GM12878 (cell line): ENCODE measurements around the gene PDCD11. TPM values are rescaled to one million over a fixed set of nuclear protein-coding genes. Genes with fewer than 3 reads are reported as not detected.

Experiments
- ATAC-seq: fragments of 200-7000 bp; cut with Tn5 transposase; 3 replicates; pipeline ENCODE4 v1.9.1; 2020; ENCODE audit warnings: mild to moderate bottlenecking, moderate library complexity
- BruUV-seq: library from RNA; stranded (reverse); fragments of 400-500 nt; replicated peaks from 2 replicates; lab custom pipeline; 2021; lab: Mats Ljungman, UMichigan
- CTCF ChIA-PET: fragments of 300-600 bp; sonication (Branson Sonifier 250); formaldehyde crosslinking; extraction: SDS; loops from one replicate; lab custom pipeline; 2021; ENCODE audit warnings: inconsistent platforms; lab: Yijun Ruan, JAX
- POLR2A ChIA-PET: fragments of 350-600 bp; formaldehyde crosslinking; extraction: SDS; loops from one replicate; lab custom pipeline; 2021; ENCODE audit warnings: inconsistent platforms; lab: Charles Lee
- RAD21 ChIA-PET: fragments of 300-600 bp; sonication (Branson Sonifier 250); formaldehyde crosslinking; loops from one replicate; lab custom pipeline; 2023; ENCODE audit warnings: antibody characterized with exemption; ENCODE audit not compliant: unreplicated experiment; lab: Charles Lee
- SMC1A ChIA-PET: fragments of 300-600 bp; sonication (Branson Sonifier 250); formaldehyde crosslinking; loops from one replicate; lab custom pipeline; 2023; ENCODE audit not compliant: unreplicated experiment, uncharacterized antibody; lab: Charles Lee
- DNase-seq: peaks from one replicate; pipeline ENCODE4 v3.0.0-alpha.2; 2011; ENCODE audit warnings: low read depth, low spot score
- FAIRE-seq: peaks from 3 replicates; lab custom pipeline; 2011; peaks lifted over from hg19 to GRCh38; lab: Jason Lieb, UNC
- H2AFZ ChIP-seq: 2 replicates; pipeline ENCODE4 v1.6.0; 2011; ENCODE audit warnings: low read depth, low read length, control low read depth; ENCODE audit not compliant: control insufficient read depth
- H3K27ac ChIP-seq: 2 replicates; pipeline ENCODE4 v1.5.1; 2011; ENCODE audit warnings: control low read depth; ENCODE audit not compliant: control insufficient read depth, insufficient read depth
- H3K27me3 ChIP-seq, 2 experiments: replicated peaks in 1 of 2; 2 replicates each; pipeline versions ENCODE4 v1.6.0 to v1.6.1; 2011; ENCODE audit warnings: low read length in 1 of 2; ENCODE audit not compliant: control insufficient read depth in 2 of 2, insufficient read depth in 2 of 2
- H3K36me3 ChIP-seq, 2 experiments: 2 replicates each; pipeline ENCODE4 v1.5.1; 2011; ENCODE audit warnings: low read length in 1 of 2; ENCODE audit not compliant: control insufficient read depth in 2 of 2, insufficient read depth in 2 of 2
- H3K4me1 ChIP-seq: 2 replicates; pipeline ENCODE4 v1.6.1; 2011; ENCODE audit warnings: mild to moderate bottlenecking, low read length, moderate library complexity, mixed read lengths; ENCODE audit not compliant: control insufficient read depth, insufficient read depth
- H3K4me2 ChIP-seq: 2 replicates; pipeline ENCODE4 v1.6.0; 2011; ENCODE audit warnings: control low read depth; ENCODE audit not compliant: control insufficient read depth, insufficient read depth
- H3K4me3 ChIP-seq: fragments of 200-600 bp; sonication (generic); 2 replicates; pipeline ENCODE4 v1.5.1; 2016
- H3K79me2 ChIP-seq: 2 replicates; pipeline ENCODE4 v1.6.0; 2011; ENCODE audit warnings: low read length; ENCODE audit not compliant: control insufficient read depth, insufficient read depth
- H3K9ac ChIP-seq: 2 replicates; pipeline ENCODE4 v1.8.0; 2011; ENCODE audit warnings: low read length, control low read depth, mixed read lengths; ENCODE audit not compliant: control insufficient read depth, insufficient read depth
- H3K9me3 ChIP-seq: replicated peaks from 3 replicates; pipeline ENCODE4 v1.5.1; 2011; ENCODE audit warnings: mild to moderate bottlenecking, low read length; ENCODE audit not compliant: control insufficient read depth, insufficient read depth
- H4K20me1 ChIP-seq: 2 replicates; pipeline ENCODE4 v1.6.0; 2011; ENCODE audit not compliant: control insufficient read depth, insufficient read depth
- BCL11A ChIP-seq: IDR thresholded peaks from 2 replicates; pipeline ENCODE4 v1.6.1; 2011; ENCODE audit warnings: low read depth, low read length
- EED ChIP-seq: sonication (generic); IDR thresholded peaks from 2 replicates; pipeline ENCODE4 v1.6.1; 2016; ENCODE audit warnings: antibody characterized with exemption, low read depth
- MTA2 ChIP-seq: fragments of 450-650 bp; IDR thresholded peaks from 2 replicates; pipeline ENCODE4 v1.6.1; 2016; ENCODE audit warnings: low read depth, mild to moderate bottlenecking, moderate library complexity
- PAX5 ChIP-seq: IDR thresholded peaks from 2 replicates; pipeline ENCODE4 v1.6.1; 2011; ENCODE audit warnings: low read depth, low read length, borderline replicate concordance
- RFX5 ChIP-seq: IDR thresholded peaks from 2 replicates; pipeline ENCODE4 v1.6.1; 2011; ENCODE audit warnings: low read depth, low read length, improper control_type of control experiment
- SREBF1 ChIP-seq: IDR thresholded peaks from 2 replicates; pipeline ENCODE4 v1.6.1; 2012; ENCODE audit warnings: mild to moderate bottlenecking, low read length
- ZNF207 ChIP-seq: fragments of 450-650 bp; IDR thresholded peaks from 2 replicates; pipeline ENCODE4 v1.6.1; 2014; ENCODE audit warnings: antibody characterized with exemption, mild to moderate bottlenecking, borderline replicate concordance
- whole genome bisulfite sequencing: methylation state at CpG from one replicate; pipeline ENCODE4 v1.1.6; 2016; ENCODE audit warnings: low lambda C conversion rate; ENCODE audit not compliant: insufficient replicate concordance, insufficient coverage; ENCODE audit errors: missing lambda C conversion rate; 5-methylcytosine and 5-hydroxymethylcytosine counted together
- in situ Hi-C: fragments of 300-500 bp; cut with MboI; formaldehyde crosslinking; loops from 9 replicates; pipeline ENCODE4 v1.14.3; 2018; ENCODE audit warnings: mixed read lengths
- intact Hi-C: fragments of 100-400 bp; cut with micrococcal nuclease; formaldehyde crosslinking; loops from one replicate; pipeline ENCODE4 v1.14.2; 2022; ENCODE audit not compliant: unreplicated experiment
- polyA plus RNA-seq, 11 experiments: library from polyadenylated mRNA; depleted of rRNA in 4 of 11; unstranded in 6 of 11; stranded (reverse) in 5 of 11; fragments of >200 nt; fragmentation: Nextera tagmentation in 4 of 11; fragmentation: Illumina TruSeq in 1 of 11; extraction: Ambion mirVana in 4 of 11; extraction: Trizol in 1 of 11; gene quantifications; 1 replicate in 1 of 11; 2 replicates in 10 of 11; pipeline versions ENCODE4 v1.2.1 to v1.2.3, GENCODE V29; 2011 to 2016; ENCODE audit warnings: inconsistent platforms in 2 of 11, missing spikeins in 2 of 11, low read depth in 1 of 11
- total RNA-seq, 4 experiments: library from RNA; depleted of rRNA in 3 of 4; stranded (reverse); fragments of >200 nt in 3 of 4; fragmentation: Illumina TruSeq in 1 of 4; extraction: Trizol in 1 of 4; gene quantifications; 2 replicates each; pipeline versions ENCODE4 v1.2.1 to v1.2.3, GENCODE V29; 2013 to 2021
- TF ChIP-seq, protein P1 (sequence below): fragments of 450-650 bp; IDR thresholded peaks from 2 replicates; pipeline ENCODE4 v1.6.1; 2017; ENCODE audit warnings: mild to moderate bottlenecking, low read depth, inconsistent platforms; ENCODE audit not compliant: poor library complexity, severe bottlenecking

The PDCD11 gene
- total and polyA plus RNA-seq, 10 of the 15 experiments (the other 5 are each of a cell fraction or from before 2014, with no cell fraction given), result 13.9 to 69.7 (median 44.8) TPM

GRCh38 chr10:103472005-103472404, 75.6 kb downstream of the PDCD11 start (continued):
- TF ChIP-seq, protein P1, sequence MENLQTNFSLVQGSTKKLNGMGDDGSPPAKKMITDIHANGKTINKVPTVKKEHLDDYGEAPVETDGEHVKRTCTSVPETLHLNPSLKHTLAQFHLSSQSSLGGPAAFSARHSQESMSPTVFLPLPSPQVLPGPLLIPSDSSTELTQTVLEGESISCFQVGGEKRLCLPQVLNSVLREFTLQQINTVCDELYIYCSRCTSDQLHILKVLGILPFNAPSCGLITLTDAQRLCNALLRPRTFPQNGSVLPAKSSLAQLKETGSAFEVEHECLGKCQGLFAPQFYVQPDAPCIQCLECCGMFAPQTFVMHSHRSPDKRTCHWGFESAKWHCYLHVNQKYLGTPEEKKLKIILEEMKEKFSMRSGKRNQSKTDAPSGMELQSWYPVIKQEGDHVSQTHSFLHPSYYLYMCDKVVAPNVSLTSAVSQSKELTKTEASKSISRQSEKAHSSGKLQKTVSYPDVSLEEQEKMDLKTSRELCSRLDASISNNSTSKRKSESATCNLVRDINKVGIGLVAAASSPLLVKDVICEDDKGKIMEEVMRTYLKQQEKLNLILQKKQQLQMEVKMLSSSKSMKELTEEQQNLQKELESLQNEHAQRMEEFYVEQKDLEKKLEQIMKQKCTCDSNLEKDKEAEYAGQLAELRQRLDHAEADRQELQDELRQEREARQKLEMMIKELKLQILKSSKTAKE, result no peak

DNA sequence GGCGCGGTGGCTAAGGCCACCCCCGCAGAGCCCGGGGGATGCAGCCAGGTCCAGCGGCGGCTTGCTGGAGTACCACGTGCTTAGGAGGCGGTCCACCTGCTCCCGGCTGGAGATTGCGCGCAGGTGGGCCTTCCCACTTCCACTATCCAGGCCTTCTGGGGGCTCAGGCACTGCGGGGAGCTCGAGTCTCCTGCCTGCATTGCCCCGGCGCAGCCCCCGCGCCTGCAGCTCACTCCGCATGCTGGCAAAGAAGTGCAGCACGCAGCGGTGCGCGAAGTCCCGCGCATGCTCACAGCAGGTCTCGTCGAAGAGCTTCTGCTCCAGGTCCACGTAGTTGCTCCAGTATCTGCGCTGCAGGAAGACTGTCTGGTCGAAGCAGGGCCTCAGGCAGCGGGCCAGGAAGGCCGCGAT, 76.8 kb downstream of the PDCD11 start:
- H3K4me2 ChIP-seq, result no peak overlapping the region; the same call in 1 of the 2 replicates
- H3K9me3 ChIP-seq, result no peaks in the 10 kb centered on the region
- H3K4me3 ChIP-seq, result no peak overlapping the region
- H3K27me3 ChIP-seq, result no peaks in the 10 kb centered on the region
- H3K27ac ChIP-seq, result no peak overlapping the region; the same call in 1 of the 2 replicates
- in situ Hi-C loops, result no loop called here
- ATAC-seq (no peak), DNase-seq (no peak), FAIRE-seq (no peak)
- peaks cover 56% of the 10 kb centered on the region for H3K4me1 ChIP-seq
- ChIA-PET POLR2A (interaction anchor here (2.6 to 9.3 kb wide), 2 partner anchors 18 to 20 kb away, joined by 13 to 144 read pairs; partner anchors contain the start of gene CALHM2), RAD21 (interaction anchor here (1.1 kb wide), 1 partner anchor 16 kb away, joined by 3 read pairs; no protein-coding TSS in a partner anchor), CTCF (interaction anchor here (0.5 to 10.6 kb wide), 3 partner anchors 21 to 353 kb away, joined by 4 to 195 read pairs (median 52); partner anchors contain the start of gene CALHM2), SMC1A (interaction anchor here (1.1 to 9.8 kb wide), 6 partner anchors 8 to 58 kb away, joined by 3 to 124 read pairs (median 8); partner anchors contain the start of gene CALHM2)
- H2AFZ ChIP-seq, result no peak overlapping the region
- no peaks in the 10 kb centered on the region for H3K79me2 ChIP-seq
- BruUV-seq, result no TSS peak
- 98% methylated on average over 30 of the region's 32 CpGs for WGBS
- intact Hi-C loops, result loop anchor here (5.0 kb wide), 1 partner anchor 106 kb away; the partner anchor contains the start of gene TAF5
- no peaks in the 10 kb centered on the region for H3K36me3 ChIP-seq
- H3K9ac ChIP-seq, result no peak overlapping the region
- TF ChIP-seq BCL11A (no peak), EED (no peak), ZNF207 (no peak), PAX5 (no peak), SREBF1 (no peak), MTA2 (no peak), RFX5 (no peak)
- H4K20me1 ChIP-seq, result no peaks in the 10 kb centered on the region
